Measurements from ENCODE around the gene PEX12.
"Not testable (repeated sequence)": the region's sequence is repeated elsewhere in the genome, so short reads cannot be mapped to it uniquely, and the experiment has no call there.

The PEX12 gene

DNA sequence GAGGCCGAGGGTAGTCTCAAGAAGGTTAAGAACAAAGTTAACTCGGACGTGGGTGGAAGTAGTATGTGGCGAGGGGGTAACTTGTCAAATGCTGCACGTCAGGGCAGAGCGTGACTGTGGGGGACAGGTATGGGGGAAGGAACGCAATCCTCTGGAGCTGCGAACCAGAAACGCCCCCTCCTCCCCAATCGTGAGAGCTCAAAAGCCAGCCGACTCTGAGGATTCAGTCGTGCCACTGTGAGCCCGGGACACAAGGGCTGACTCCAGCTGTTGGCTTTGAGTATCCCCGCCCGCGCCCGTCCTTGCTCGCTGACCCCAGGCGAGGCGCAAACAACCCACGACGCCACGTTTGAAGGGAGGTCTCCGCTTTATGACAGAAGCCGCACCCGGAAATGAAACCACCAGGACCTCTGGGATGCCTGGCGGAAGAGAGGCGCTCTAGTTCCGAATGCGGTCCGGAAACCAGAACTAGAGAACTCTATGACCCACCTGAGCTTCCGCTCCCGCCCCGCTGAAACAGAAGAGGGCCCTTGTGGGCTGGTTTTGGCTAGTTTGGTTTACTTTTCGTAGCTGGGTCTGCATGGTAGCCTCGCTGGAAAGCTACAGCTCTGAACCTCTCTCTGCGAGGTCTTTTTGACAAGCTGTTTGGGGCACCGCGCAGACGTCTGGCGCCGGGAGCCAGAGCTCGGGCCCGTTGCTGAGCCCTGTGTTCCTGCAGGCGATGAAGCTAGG is at the start of gene PEX12:
Gene PEX12 (minus strand): TSS at position 375 of the 732 bp plus-strand sequence. CDS start 550 bp downstream, outside the sequence.
- DNase-seq, result peak; percentile 93

DNA sequence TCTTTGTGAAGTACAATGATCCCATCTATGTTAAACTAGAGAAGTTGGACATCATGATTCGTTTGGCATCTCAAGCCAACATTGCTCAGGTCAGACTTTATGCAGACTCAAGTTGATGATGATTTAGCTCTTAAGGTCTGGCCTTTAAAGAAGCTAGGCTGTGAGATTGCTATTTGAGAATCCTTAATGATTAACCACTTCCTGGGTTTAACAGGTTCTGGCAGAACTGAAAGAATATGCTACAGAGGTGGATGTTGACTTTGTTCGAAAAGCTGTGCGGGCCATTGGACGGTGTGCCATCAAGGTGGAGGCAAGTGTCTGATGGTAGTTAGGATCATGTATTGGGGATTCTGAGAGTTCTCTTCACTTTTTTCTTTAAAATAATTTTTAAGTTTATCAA is 49.0 kb upstream of the PEX12 start:
- no peak for DNase-seq

DNA sequence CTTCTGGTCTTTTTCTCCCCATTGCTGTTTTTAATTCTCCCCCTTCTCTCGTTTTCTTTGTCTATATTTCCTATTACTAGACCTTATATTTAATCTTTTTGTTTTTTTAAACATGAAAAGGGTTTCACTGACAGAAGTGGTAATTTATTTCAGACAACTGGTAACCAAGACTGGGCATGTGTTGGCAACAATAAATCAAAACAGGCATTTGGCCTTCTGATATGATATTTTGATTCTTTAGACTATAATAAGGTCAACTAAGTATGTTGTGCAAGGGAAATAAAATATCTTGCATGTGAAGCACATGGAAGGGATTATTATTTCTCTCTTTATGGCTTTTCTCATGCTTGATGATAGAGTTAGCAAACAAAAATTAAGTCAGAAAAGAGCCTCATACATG is 43.4 kb upstream of the PEX12 start:
- no peak for DNase-seq

DNA sequence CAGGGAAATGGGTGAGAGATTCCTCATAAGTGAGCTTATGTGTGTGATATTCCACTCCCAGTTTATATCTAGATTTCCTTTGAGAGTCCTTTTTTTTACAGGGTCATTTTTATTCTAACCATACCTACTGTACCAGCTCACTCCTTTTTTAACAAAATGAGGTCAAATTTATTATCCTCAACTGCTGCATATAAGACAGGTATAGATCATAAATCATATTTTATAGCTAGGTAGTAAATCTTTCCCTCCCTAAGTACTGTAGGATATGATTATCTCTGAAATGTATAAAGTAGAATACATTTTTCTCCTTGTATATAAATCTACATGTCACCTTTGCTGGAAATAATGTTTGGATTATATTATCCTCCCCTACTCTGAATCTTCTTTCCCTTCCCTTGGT is 40.3 kb upstream of the PEX12 start:
- DNase-seq, result no peak

DNA sequence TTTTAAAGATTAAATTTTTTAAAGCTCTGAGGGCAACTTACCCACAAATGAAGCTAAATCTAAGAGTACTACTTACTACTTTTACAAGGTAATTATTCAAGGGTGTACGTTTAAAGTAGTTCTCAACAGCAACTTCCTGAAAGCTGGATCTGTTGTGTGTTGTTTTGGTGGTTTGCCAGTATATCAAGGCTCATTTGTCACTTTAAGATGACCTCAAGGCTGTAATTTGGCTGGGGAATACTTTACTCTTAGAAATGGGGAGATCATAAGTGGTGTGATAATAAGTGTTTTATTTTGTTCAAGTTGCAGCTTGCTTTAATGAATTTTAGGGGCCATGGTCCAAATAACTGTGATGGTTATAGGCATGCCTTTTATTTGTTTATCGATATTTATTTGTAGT is 39.1 kb upstream of the PEX12 start:
- no peak for DNase-seq

DNA sequence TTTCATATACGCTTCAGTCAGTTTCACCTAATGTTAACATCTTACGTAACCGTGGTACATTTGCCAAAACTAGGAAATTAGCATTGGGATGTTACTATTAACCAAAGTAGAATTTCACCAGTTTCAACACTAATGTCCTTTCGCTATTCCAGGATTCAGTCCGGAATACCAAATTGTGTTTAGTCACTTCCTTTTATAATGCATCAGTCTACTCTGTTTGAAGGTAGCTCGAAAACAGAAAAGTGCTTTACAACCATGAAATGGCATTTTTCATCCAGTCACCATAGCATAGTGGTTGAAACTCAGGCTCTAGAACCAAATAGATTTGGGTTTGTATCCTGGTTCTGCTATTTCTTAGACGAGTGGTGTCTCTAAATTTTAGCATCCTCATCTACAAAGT is 38.2 kb upstream of the PEX12 start:
- DNase-seq, result no peak

DNA sequence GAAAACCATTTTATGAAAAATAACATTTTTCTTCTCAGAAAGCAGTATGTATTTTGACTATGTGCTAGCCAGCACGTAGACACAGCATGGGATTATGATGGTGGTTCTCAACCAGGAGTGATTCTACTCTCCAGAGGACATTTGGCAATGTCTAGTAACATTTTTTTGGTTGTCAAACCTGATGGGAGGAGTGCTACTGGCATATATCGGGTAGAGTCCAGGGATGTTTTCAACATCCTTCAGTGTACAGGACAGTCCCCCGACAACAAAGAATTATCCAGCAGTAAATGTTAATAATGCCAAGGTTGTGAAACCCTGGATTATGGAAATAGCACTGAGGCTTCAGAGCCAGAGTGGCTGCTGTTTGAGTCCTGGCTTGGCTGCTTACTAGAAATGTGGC is 36.4 kb upstream of the PEX12 start:
- no peak for DNase-seq

DNA sequence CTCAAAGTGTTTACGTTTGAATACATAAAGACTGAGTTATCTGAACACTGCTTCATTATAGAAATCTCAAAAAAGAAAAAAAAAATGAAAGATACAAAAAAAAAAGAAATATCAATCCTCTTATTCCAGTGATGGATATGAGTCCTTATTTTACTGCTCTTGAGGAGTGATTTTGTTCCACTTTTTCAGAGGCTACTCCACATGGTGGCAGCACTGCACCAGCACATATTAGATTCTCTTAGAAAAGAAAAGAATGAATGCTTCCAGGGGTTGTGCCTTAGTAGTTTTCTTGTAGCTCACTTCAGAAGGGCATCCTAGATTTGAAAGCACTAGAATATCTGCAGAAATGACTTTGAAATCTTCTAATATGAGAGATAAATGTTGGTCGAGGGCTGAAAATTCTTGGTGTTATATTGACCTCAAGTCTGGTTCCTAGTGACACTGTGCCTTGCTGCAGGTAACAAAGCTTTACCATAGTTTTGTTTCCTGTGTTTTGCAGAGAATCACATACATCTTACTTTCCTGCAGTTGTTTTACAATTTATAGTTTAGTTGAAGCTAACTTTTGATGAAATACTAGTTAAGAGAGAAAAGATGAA is 34.7 kb upstream of the PEX12 start:
- DNase-seq, result peak; percentile 47

DNA sequence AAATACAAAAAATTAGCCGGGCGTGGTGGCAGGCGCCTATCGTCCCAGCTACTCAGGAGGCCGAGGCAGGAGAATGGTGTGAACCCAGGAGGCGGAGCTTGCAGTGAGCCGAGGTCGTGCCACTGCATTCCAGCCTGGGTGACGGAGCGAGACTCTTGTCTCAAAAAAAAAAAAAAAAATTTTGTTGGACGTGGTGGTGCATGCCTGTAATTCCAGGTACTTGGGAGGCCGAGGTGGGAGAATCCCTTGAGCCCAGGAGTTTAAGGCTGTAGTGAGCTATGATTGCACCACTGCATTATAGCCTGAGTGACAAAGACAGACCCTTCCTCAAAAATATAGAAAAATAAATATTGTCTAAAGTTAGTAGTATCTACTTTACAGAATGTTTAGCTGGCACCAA is 32.4 kb upstream of the PEX12 start:
- DNase-seq, result not testable (repeated sequence)

DNA sequence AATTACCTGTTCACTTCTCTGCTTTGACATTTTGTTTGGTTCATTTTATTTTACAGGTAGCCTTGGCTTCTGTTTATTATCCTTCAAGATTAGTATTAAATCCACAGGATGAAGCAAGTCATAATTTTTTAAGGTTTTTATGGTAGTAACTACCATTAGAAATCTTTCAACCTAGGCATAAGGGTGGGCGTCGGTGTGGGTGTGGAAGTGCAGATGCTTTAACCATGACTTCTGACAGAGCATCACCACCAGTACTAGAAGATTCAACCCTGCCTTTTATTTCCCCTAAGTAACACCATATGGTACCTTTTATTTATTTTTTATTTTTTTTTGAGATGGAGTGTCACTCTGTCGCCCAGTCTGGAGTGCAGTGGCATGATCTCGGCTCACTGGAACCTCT is 31.5 kb upstream of the PEX12 start:
- no peak for DNase-seq

DNA sequence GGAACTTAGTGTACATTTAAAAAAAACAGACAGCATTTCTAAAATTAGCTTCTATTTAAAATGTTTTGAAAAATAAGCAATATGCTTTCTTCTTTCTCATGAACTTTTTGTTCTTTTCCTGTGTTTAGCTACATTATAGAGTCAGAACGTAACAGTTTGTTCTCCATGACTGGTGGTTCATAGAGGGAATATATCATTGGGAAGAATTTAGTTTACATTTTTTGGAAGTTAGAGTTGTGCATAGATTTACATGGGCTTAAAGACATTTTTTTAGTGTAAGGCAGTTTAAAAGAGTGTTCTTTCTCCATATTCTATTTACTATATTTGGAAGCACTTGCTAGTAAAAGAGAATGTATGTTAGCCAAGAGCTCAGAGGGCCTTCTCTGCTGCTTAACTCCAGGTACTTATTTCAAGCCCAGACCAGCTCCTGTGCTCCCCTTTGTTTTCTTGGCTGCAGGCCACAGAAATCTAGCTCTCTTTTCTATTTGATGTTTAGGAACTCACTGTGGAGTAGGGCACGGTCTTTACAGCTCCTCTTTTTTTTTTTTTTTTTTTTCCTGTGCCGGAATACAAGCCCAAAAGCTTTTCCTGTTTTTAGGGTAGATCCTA is 29.0 kb upstream of the PEX12 start:
- no peak for DNase-seq

DNA sequence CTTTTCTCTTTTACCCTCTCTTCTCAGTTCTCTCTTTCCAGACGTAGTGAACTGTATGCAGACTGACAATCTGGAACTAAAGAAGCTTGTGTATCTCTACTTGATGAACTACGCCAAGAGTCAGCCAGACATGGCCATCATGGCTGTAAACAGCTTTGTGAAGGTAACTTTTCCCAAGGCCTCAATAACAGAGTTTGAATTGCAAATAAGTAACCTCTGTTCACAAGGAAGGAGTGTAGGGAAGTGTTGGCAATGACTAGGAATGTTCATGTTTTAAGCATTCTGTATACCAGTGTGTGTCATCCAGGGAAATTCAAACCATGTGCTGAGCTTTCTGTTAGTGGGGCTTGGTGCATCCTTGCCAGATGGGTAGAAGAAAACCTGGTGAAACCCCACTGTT is 27.3 kb upstream of the PEX12 start:
- no peak for DNase-seq

DNA sequence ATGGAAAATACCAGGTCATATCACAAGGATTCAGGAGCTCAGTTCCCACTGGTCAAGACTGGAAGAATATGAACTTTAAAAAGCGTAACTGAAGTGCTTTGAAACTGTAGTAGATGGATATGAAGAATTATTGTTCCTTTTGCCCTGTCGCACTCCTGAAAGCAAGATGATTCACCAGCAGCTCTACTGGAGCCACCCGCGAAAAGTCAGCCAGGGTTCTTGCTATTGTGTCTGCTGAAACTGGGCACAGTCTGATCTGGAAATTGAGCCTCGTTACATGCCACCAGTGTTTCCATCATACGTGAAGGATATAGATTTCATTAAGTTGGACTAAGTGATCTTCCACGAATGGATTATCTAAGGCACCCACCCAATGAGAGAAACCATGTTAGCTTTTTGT is 25.3 kb upstream of the PEX12 start:
- no peak for DNase-seq

DNA sequence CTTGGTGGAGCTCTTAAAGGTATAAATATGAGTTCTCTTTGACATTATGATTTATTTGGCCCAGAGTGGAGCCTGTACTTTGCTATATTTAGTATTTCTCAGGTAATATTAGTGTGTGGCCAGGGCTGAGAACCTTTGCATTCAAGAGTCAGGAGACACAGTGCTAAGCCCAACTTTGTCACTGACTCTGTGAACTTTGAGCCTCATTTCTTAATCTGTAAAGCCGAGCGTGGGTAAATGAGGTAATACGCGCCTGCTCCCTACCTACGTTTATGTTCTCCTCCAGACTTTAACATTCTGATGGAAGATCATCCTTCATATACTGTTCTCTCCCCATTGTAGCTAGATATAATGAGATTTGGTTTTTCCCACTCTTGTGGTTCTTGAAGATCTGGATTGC is 19.2 kb upstream of the PEX12 start:
- no peak for DNase-seq

DNA sequence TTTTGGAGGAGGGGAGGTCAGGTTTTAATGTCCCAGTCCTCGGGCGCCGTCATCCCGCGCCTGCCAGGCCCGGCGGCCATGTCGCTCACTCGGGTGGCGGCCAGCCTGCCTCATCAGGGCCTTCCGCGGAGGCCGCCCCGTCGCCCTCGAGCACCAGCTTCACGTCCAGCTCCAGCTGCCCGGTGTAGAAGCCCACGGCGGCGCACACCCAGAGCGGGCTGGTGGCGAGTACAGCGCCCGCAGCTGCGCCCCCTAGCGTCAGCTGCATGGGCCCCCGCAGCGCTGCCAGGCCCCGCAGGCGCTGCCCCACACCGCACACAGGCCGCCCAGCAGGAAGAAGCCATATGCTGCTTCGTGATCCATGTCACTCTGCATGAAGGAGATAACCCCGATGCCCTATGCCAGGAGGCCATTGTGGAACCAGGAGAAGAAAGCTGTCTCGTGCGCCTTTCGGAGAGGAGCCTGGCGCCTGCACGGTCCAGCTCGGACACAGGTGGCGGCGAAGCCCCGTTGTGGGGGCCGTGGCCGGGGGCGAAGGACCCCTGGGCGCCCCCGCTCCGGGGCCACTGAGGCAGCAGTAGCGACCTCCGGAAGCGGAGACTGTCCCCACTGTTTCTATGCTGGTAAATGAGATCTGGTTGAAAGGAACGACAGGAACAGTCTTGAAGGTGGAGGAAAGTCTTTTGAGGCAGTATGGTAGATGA is 18.3 kb upstream of the PEX12 start:
- no peak for DNase-seq

DNA sequence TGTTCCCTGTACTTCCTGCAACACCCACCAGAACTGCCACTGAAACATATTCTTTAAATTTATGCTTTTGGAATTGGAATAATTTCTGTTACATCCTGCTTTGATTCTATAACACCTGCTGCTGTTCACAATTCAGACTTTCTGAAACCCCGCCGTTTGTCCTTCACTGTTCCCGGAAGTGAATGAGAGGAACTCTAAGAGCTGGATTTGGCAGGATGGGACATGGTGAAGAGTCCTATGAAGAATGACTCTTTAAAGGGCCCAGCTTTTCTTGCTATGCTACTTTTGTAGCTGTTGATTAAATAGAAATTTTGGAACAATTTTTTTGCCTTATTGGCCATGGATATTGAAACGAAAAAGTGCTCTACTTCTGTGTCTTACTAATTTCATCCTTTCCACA is 17.7 kb upstream of the PEX12 start:
- DNase-seq, result no peak

DNA sequence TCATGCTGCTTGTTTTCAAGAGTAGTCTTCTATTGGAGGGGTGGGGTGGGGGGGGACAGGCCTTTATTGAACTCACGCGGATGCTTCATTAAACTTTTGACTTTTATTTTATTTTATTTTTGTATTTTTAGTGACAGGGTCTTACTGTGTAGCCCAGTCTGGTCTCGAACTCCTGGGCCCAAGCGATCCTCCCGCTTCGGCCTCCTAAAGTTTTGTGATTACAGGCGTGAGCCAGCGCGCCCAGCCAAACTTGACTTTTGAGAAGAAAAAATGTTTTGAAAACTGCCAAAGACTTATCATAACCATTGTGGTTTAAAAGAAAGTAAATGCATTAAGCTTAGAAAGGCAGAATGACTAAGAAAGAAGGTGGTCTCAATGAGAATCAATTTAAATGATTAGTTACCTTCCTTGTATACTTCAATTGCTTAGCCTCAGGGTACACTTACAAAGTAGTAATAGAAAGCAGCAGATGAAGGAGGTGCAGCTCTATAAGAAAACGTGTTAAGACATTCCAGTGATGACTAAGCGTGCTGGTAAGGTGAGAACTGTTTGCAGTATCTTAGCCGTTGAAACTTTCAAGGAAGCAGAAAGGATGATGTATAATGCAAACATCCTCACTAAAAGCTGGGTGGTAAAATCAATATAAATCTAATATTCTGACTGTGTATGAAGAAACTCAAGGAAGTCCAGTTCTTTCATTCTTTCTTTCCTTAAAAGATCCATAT is 10.0 kb upstream of the PEX12 start:
- DNase-seq, result peak; percentile 38

DNA sequence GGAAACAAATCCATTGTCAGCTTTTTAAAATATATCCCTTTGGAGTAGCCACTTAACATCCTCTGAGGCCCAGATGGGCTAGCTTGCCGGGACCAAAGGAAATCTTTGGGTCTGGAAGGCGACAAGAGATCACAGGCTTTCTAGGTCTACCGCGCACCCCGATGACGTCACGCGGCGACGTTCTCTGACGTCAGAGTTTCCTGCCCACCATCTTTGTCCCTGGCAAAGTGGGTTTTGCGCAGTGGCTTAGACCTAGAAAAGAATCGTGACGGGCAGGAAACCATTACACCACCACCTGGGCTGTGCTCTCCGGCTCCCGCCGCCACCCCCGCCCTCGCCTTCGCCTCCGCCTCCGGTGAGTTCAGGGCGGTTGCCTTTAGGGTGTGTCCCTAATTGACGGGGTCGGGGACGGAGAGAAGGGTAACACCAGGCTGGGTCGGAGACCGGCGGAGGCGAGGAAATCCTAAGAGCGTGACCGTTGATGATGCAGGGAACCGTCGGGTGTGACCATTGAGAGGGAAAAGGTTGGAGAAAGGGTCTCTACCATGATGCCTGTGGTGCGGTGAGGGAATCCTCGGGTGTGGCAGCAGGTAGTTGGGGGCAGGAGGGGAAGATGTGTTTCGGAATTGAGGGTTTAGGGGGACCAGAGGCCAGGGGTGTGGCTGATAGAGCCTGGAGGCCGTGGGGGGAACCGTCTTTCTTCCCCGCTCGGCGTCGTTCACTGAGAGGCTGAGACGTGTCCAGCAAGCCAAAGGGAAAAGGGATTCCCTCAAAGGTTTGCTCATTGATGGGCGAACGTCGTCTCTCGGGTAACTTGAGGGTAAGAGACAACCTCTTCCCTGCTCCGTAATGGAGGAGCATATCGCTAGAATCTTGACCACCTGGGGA is 8.9 kb upstream of the PEX12 start, which contains the start of gene AP2B1:
Gene AP2B1 (plus strand): TSS at position 249 of the 888 bp plus-strand sequence. CDS start 6,709 bp downstream, outside the sequence.
- DNase-seq, result peak; percentile 99

DNA sequence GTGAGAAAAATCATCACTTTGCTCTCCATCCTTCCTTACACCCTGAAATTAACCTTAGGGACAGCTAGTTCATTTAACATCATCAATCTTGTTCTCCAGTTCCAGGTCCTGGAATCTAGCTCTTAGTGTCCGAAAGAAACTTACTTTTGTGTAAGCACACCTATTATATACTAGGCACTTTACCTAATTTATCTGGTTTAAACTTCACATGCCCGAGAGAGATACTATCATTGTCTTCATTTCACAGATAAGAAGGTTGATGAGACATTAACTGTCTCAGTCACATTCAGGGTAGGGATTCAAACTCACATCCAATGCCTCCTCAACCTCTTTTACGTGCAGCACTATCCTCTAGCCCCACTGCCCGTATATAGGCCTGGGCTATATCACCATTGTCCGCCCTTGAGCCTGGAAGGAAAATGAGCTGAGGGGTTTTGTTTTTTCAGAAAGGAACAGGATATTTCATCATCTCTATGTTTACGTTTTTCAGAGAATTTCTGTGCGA is 8.2 kb upstream of the PEX12 start:
- DNase-seq, result no peak

DNA sequence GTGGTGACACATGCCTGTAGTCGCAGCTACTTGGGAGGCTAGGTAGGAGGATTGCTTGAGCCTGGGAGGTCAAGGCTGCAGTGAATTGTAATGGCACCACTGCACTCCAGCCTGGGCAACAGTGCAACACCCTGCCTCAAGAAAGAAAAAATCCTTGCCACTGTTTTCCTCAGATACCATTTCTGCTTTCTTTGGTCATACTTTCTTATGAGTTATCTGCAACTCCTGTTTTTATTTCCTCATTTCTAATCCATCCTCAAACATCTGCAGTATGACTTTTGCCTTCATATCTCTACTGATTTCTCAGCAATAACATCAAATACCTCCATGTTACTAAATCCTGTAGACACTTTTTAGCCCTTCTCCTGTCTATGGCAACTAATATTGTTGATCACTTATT is 5.7 kb upstream of the PEX12 start:
- no peak for DNase-seq

DNA sequence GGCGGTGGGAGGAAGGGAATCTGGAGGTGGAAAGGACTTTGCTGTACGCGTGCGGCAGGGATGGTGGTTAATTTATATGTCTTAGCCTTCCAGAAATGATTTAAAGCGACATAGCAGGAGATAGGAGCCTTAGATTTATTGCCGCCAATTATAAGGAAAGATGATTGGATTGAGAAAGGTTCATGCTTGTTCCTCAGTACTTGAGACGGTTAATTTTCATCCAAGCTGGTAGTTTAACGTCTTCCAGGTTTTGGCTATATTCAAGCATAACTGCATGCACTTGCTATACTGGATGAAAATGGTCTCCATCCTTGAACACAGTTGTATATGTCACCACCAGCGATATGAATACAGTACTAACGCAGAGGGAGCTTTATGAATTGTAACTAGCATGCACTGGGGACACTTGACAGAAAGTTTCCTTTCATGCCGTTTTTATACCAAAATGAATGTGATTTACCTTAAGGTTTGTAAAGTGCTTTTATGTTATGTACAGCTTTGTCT is 610 bp upstream of the PEX12 start:
- no peak for DNase-seq

DNA sequence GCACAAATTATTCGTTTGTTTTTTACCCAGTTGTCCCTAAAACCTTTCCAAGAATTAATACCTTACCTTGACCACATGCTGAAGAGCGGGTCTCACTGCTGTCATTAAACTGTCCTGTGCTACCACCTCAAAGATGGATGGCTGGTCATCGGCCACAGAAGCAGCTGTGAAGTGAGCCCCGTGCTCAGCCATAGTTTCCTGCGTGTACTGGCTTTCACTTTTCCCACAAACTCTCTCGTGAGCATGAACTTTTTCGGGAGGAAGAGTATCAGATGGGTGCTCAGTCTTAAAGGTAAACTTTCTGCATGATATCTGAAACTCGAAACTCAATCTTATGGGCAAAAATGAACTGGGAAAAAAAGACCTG is 558 bp downstream of the PEX12 start:
- DNase-seq, result no peak
